ENCODE measurements around the gene RALGDS.
"Not testable (repeated sequence)": the region's sequence is repeated elsewhere in the genome, so short reads cannot be mapped to it uniquely, and the experiment has no call there.

The RALGDS gene

DNA sequence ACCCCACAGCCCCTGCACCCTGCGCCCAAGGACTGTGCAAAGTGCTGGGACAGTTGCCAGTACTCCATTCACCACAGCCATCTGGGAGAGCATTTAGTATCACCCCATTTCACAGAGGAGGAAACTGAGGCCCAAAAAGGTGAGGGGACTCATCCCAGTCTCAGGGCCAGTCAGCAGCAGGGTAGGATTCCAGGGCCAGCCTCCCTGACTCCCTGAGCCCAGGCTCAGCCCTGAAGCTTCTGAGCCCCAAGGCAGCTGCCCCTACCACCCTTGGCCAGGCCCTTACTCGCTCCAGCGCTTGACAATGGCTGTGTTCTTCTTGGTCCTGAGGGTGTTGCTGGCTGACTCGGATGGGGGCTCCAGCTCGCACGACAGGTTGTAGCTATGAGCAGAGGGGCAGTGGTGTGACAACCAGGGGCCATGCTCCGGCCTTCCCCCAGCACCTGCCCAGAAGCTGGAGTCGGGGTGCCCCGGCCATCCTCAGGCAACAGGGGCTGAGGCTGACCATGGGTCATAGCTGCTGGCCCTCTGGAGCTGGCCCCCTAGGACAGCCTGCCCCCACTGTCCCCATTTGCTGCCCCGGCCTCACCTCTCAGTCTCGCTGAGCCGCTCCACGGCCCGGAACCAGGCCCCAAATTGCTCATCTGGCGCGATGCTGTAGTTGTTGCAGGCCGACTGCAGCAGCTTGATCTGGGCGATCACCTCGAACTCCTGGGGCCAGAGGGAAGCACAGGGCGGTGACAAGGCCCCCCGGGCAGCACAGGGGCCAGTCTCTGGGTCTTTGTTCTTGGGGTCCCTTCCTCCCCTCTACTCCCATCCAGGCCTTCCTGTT, 18.6 kb downstream of the RALGDS start:
- Mint-ChIP-seq H3K27ac (no peak overlapping the region), H3K27me3 (no peaks in the 10 kb centered on the region), H3K4me3 (no peak overlapping the region), H3K4me1 (ENCODE audit: low read depth) (no peaks in the 10 kb centered on the region), H3K9me3 (peaks cover 5% of the 10 kb centered on the region), H3K36me3 (ENCODE audit: low read depth) (peaks cover 92% of the 10 kb centered on the region)
- no peak for DNase-seq

DNA sequence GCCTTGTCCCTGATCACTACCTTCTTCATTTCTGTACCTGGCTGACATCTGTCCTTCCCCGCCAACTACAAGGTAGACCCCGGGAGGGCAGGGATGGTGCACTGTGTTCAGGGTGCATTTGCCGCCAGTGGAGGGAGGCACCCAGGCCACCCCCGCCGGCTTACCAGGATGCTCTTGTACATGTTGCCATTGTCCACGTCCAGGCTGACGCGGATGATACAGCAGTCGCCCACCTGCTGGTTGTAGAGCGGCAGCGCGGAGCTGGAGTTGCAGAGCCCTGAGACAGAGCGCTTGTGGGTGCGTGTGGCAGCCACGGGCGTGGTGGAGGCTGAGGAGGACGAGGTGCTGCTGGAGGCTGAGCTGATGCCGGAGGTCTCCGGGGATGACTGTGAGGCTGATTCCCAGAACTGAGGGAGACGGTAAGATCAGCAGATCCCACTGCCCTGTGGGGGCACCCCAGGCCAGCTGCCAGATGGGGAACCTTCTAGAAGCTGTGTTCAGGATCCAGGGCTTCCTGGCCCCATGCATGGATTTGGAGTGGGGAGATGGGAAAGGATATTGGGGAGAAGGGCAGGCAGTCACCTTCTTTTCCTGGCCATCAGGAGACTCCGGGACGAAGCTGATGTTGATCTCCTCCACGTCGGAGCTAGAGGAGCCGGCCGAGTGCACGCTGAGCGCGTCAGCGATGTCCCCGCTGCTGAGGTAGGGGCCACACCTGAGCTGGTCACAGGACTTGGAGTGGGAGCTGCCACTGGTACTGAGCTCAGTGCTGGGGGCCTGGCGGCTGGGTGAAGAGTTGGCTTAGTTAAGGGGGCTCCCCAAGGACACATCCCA, 19.5 kb downstream of the RALGDS start:
- Mint-ChIP-seq H3K27ac (no peak overlapping the region), H3K4me3 (no peak overlapping the region), H3K27me3 (no peaks in the 10 kb centered on the region), H3K9me3 (peaks cover 9% of the 10 kb centered on the region), H3K36me3 (ENCODE audit: low read depth) (peaks cover 92% of the 10 kb centered on the region), H3K4me1 (ENCODE audit: low read depth) (no peaks in the 10 kb centered on the region)
- DNase-seq, result no peak

DNA sequence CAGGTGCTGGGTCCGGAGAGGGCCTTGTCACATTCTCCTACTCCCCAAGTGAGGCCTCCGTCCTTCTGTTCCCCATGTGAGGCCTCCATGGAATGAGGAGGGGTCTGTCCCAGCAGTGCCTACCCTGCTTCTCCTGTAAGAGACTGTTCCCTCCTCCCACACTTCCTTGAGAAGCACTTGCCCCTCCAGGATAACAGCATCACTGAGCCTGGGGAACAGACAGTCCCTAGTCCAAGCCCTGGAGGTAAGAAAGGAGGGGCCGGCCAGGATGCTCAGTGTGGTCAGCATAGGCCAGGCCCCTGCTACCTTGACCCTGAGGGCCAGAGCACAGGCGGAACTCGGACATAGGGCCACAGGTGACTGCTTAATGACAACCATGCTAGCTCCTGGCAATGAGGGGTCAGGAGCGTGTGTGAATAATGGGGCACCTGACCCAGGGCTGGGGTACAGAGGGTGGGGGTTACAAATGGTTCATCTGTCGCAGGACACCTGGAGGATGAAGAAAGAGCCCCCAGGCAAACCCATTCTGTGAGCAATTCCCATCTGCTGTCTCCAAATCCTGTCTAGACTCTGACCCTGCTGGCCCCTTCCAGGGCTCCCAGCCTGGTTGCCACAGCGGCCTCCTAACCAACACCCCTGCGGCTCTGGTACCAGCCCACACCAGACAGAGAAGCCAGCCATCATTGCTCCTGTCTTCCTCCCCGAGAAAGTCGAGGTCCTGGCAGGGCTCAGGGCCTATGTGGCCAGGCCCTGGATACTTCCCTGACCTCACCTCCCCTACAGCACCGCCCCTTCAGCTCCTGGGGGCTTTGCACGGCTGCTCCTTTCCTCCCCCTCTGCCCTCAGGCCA, 20.3 kb downstream of the RALGDS start:
- Mint-ChIP-seq H3K27ac (no peak overlapping the region), H3K4me3 (no peak overlapping the region), H3K36me3 (ENCODE audit: low read depth) (peaks cover 91% of the 10 kb centered on the region), H3K9me3 (peaks cover 17% of the 10 kb centered on the region), H3K4me1 (ENCODE audit: low read depth) (no peaks in the 10 kb centered on the region), H3K27me3 (no peaks in the 10 kb centered on the region)
- DNase-seq, result no peak

DNA sequence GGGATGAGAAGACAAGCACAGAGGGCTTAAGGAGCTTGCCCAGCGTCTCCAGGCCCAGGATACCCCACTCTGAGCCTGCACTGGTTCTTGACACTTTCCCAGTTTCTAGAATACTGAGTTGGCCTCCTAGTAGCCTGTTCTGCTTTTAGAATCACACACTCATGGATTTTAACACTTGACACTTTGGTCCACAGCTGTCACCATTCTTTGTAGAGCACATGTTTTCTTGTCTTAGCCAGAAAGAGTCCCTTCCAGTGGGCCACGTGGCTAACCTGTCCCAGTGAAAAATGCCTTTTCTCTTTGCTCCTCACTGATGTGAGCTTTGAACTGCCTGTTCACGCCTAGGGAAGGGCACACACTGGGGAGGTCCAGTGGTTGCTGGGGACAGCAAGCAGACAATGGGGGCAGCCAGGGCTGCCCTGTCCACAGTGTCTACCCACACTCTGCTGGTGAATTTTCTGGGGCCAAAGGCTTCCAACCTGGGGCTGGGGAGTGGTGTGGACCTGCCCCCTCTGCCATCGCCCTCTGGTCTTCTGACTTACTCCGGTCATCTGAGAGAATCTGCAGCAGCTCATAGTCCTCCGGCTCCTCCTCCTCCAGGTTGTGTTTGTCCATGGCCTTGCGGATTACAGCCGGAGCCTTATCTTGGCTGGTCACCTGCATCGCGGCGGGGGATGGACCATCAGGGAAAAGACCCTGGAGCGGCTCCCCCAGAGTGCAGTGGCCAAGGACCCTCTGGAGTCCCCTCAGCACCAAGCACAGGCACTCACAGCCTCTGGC, 21.1 kb downstream of the RALGDS start:
- Mint-ChIP-seq H3K9me3 (peaks cover 17% of the 10 kb centered on the region), H3K4me1 (ENCODE audit: low read depth) (no peaks in the 10 kb centered on the region), H3K4me3 (no peak overlapping the region), H3K27ac (no peak overlapping the region), H3K36me3 (ENCODE audit: low read depth) (peaks cover 86% of the 10 kb centered on the region), H3K27me3 (no peaks in the 10 kb centered on the region)
- DNase-seq, result no peak

DNA sequence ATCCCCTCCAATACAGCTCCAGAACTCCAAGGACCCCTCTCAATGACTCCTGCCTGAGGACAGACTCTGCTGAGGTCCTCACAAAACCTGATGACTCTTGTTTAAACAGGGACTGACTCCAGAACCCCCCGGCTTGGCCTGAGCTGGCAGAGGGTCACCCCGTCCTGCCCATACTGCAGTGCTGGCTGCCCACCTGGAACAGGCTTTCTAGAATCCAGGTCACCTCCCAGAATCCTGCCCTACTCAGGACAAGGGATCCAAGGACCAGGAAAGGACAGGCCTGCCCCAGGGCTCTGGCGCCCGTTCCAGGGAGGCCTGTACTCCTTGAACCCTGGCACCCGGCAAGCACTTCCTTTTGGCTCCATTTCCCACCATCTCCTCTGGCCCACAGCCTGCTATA, 22.2 kb downstream of the RALGDS start:
- H3K27ac Mint-ChIP-seq, result no peak overlapping the region

DNA sequence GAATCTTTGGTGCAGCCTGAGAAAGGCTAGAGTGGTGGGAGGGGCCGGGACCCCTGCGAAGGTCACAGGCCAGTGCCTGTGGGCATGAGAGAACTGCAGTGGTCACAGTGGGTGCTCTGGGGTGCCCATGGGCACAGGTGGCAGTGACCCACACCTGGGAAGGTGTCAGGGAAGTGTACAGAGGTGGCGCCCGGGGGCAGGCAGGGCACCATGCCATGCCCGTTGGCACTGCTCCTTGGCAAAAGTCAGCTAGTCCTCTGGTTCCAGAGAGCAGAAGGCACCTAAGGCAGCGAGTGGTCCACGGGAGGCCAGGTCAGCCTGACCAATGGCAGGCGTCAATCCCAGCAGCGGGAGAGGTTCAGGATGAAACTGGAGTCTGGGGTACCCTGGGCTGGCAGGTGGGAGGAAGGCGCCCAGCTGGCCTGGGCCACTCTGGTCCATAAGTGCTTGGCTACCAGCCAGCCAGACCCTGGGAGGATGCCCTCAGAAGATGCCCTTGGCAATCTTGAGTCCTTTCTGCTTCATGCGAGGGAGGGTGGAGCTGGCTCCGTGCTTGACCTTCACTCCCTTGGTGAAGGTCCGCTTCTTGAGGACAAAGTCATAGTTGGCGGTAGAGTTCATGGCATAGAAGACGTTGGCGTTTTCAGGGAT, 22.8 kb downstream of the RALGDS start:
- Mint-ChIP-seq H3K27me3 (no peaks in the 10 kb centered on the region), H3K36me3 (ENCODE audit: low read depth) (peaks cover 76% of the 10 kb centered on the region), H3K4me1 (ENCODE audit: low read depth) (no peaks in the 10 kb centered on the region), H3K4me3 (no peak overlapping the region), H3K9me3 (peaks cover 17% of the 10 kb centered on the region), H3K27ac (no peak overlapping the region)
- no peak for DNase-seq

More for the DNA sequence above, 22.2 kb downstream of the RALGDS start:
- no peak overlapping the region for H3K4me3 Mint-ChIP-seq
- no peaks in the 10 kb centered on the region for H3K4me1 Mint-ChIP-seq (ENCODE audit: low read depth)
- H3K36me3 Mint-ChIP-seq (ENCODE audit: low read depth), result peaks cover 79% of the 10 kb centered on the region
- H3K27me3 Mint-ChIP-seq, result no peaks in the 10 kb centered on the region
- H3K9me3 Mint-ChIP-seq, result peaks cover 17% of the 10 kb centered on the region
- no peak for DNase-seq

DNA sequence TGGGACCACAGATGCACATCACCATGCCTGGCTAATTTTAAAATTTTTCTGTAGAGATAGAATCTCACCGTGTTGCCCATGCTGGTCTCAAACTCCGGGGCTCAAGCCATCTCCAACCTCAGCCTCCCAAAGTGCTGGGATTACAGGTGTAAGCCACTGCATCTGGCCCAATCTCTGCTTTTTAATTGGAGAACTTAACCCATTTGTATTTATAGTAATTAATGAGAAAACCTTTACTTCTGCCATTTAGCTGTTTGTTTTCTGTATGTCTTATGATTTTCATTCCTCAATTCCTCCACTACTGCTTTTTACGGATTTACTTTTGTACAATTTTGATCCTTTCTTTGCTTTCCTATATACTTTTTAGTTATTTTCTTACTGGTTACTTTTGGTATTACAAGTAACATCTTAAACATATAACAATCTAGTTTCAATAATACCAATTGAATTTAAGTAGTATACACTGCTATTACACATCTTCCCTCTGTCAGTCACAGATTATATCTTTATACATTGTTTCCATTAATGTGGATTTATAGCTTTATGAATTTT, 26.1 kb downstream of the RALGDS start:
- H3K9me3 Mint-ChIP-seq, result peaks cover 17% of the 10 kb centered on the region
- no peak overlapping the region for H3K27ac Mint-ChIP-seq
- no peaks in the 10 kb centered on the region for H3K4me1 Mint-ChIP-seq (ENCODE audit: low read depth)
- peaks cover 43% of the 10 kb centered on the region for H3K36me3 Mint-ChIP-seq (ENCODE audit: low read depth)
- no peak for DNase-seq
- no peak overlapping the region for H3K4me3 Mint-ChIP-seq
- H3K27me3 Mint-ChIP-seq, result no peaks in the 10 kb centered on the region

DNA sequence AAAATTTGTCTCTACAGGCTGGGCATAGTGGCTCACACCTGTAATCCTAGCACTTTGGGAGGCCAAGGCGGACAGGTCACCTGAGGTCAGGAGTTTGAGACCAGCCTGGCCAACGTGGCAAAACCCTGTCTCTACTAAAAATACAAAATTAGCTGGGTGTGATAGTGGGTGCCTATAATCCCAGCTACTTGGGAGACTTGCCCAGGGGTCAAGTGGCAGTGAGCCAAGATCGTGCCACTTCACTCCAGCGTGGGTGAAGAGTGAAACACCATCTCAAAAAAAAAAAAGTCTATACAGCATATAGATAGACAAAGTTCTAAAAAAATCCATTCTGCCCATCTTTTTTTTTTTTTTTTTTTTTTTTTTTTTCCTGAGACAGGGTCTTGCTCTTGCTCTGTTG, 26.7 kb downstream of the RALGDS start:
- Mint-ChIP-seq H3K36me3 (ENCODE audit: low read depth) (peaks cover 37% of the 10 kb centered on the region), H3K9me3 (peaks cover 17% of the 10 kb centered on the region)
- H3K4me3 Mint-ChIP-seq; H3K27me3 Mint-ChIP-seq; DNase-seq; H3K27ac Mint-ChIP-seq; H3K4me1 Mint-ChIP-seq (ENCODE audit: low read depth): not testable (repeated sequence)

DNA sequence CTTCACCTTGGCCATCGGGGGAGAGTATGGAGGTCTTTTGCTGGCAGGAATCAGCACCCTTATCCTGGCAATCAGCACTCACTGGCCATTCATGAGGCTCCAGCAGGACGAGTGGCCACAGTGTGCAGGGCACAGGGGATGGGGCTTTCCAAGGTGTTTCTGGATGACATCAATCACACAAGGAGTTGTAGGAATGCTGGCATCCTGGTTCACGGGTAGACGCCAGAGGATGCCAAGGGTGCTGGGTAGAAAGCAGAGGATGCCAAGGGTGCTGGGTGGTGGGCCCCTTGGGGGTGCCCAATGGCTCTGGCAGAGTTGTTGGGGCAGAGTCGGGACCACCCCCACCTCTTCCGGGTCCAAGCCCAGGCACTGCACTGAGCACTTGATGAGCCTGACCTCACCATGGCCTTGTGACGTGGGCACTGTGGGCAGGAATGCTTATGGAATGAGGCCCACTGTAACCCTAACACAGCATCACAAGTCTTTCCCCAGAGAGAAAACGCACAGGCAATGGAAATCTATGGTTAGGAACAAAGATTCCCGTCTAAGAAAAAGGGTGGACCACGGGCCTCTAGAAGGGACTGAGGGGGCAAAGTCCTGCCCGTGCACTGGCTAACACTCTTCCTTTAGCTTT, 30.2 kb downstream of the RALGDS start:
- Mint-ChIP-seq H3K9me3 (peaks cover under 1% of the 10 kb centered on the region), H3K4me1 (ENCODE audit: low read depth) (no peaks in the 10 kb centered on the region), H3K36me3 (ENCODE audit: low read depth) (peaks cover 2% of the 10 kb centered on the region), H3K27me3 (no peaks in the 10 kb centered on the region), H3K4me3 (no peak overlapping the region), H3K27ac (no peak overlapping the region)
- no peak for DNase-seq

DNA sequence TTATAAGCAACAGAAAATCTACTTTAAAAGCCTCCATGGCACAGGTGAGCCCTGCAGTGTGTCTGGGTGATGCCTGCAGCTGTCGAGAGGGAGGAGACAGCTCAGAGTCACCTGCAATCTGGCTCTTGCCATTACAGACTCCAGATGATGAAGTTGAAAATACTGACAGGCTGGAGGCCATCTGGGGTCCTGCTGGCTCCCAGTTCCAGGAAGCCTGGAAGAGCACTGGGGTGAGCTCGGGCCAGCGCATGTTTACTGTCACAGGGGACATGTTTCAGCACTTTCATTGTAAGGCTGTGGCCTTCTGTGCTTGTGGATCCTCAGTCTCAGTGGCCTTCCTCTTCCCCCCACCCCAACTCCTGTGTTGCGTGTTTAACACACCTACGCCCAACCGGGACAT, 30.9 kb downstream of the RALGDS start:
- H3K9me3 Mint-ChIP-seq, result no peaks in the 10 kb centered on the region
- H3K4me3 Mint-ChIP-seq, result no peak overlapping the region
- DNase-seq, result no peak
- H3K27me3 Mint-ChIP-seq, result no peaks in the 10 kb centered on the region
- no peak overlapping the region for H3K27ac Mint-ChIP-seq
- H3K36me3 Mint-ChIP-seq (ENCODE audit: low read depth), result no peaks in the 10 kb centered on the region
- H3K4me1 Mint-ChIP-seq (ENCODE audit: low read depth), result no peaks in the 10 kb centered on the region

DNA sequence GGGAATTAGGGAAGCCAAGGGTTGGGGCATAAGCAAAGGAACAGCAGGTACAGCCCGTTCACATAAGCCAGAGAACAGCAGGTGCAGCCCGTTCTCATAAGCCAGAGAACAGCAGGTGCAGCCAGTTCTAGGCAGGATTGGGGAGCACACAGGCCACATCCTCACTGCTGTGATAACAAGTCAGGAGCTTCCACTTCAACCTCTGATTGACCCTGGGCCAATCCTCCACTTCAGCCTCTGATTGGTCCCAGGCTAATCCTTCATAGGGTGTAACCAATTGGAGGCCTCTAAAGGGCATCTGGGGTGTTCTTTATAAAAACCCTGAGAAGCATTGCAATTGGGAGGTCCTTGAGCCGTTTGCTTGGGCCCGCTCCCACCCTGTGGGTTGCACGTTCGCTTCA, 31.8 kb downstream of the RALGDS start:
- H3K36me3 Mint-ChIP-seq (ENCODE audit: low read depth), result no peaks in the 10 kb centered on the region
- no peaks in the 10 kb centered on the region for H3K4me1 Mint-ChIP-seq (ENCODE audit: low read depth)
- no peak for DNase-seq
- H3K9me3 Mint-ChIP-seq, result no peaks in the 10 kb centered on the region
- no peaks in the 10 kb centered on the region for H3K27me3 Mint-ChIP-seq
- no peak overlapping the region for H3K27ac Mint-ChIP-seq
- H3K4me3 Mint-ChIP-seq, result no peak overlapping the region

DNA sequence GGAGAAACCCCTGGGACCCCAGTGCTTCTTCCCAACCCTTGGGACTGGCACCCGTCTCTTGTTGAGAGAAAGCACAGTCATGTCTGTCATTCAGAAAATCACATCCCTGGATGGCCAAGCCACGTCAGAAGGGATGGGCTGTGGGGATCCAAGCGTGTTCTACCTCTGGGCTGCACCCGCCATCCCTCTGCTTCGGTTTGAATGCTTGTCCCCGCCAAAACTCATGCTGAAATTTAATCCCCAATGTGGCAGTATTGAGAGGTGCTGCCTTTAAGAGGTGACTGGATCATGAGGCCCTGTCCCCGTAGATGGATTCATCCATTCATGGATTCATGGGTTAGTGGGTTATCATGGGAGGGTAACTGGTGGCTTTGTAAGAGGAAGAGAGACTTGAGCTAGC, 32.3 kb downstream of the RALGDS start:
- Mint-ChIP-seq H3K27ac (no peak overlapping the region), H3K27me3 (no peaks in the 10 kb centered on the region), H3K9me3 (no peaks in the 10 kb centered on the region), H3K36me3 (ENCODE audit: low read depth) (no peaks in the 10 kb centered on the region), H3K4me1 (ENCODE audit: low read depth) (no peaks in the 10 kb centered on the region), H3K4me3 (no peak overlapping the region)
- no peak for DNase-seq

DNA sequence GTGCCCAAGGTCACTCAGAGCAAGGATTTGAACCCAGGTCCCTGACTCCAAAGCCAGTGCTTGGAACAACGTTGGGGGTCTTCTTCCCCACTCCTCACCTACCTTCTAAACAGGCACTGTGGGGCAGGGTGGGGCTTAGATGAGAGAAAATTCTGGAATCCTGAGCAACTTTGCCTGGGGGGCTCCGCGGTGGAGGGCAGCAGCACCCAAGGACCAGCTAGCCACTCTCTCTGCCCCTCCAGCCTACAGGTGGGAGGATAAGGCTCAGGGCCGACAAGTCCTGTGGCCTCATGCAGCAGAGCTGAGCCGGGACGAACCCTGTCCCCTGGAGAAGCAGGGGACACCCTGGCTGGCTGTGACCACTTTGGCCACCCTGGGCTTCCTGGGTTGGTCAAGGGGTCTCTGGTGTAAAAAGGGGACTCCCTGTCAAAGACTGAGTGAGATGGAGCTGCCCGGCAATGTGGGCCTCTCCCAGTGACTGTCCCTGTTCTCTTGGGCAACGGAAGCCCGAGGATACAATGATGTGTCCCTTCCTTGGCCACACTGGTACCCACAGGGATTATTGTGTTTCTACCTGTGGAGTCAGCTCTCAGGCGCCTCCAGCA, 32.8 kb downstream of the RALGDS start:
- DNase-seq, result no peak
- Mint-ChIP-seq H3K4me1 (ENCODE audit: low read depth) (no peaks in the 10 kb centered on the region), H3K27me3 (no peaks in the 10 kb centered on the region), H3K9me3 (no peaks in the 10 kb centered on the region), H3K36me3 (ENCODE audit: low read depth) (no peaks in the 10 kb centered on the region), H3K27ac (no peak overlapping the region), H3K4me3 (no peak overlapping the region)

Measured in activated T-cell treated with anti-CD3 and anti-CD28 coated beads, Interleukin-2, amount 50 U/mL, for 24 hours (primary cell).